ENCODE measurements around the gene INF2.

The INF2 gene

DNA sequence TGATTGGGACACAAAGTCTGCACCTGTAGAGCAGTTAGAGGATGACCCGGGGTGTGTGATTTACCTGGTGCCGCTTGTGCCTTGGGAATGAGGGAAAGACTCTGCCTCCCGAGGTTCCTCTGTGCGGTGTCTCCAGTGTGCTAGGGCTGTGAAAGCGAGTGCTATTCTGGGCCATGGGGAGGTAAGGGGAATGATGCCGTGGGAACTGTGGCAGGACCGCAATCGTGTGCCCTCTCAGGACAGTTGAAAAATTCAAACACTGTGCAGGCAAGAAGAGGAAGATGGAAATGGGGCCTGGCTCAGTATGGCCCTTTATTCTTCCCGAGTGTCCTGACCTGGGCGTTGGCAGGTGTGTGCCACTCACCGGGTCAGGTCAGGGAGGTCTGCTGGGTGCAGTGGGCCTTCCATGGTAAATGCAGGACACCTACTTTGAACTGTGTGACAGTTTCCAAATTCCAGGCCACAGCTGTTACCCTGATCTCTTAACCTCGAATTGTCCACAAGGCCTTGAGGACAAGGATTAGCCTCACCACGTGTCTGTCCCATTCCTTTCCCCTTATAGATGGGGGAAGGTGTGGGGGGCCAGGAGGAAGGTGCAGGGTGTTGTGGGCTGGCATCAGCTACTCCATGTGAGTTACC, 64.9 kb downstream of the INF2 start:
- TF ChIP-seq, protein P1, sequence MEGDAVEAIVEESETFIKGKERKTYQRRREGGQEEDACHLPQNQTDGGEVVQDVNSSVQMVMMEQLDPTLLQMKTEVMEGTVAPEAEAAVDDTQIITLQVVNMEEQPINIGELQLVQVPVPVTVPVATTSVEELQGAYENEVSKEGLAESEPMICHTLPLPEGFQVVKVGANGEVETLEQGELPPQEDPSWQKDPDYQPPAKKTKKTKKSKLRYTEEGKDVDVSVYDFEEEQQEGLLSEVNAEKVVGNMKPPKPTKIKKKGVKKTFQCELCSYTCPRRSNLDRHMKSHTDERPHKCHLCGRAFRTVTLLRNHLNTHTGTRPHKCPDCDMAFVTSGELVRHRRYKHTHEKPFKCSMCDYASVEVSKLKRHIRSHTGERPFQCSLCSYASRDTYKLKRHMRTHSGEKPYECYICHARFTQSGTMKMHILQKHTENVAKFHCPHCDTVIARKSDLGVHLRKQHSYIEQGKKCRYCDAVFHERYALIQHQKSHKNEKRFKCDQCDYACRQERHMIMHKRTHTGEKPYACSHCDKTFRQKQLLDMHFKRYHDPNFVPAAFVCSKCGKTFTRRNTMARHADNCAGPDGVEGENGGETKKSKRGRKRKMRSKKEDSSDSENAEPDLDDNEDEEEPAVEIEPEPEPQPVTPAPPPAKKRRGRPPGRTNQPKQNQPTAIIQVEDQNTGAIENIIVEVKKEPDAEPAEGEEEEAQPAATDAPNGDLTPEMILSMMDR (IDR thresholded peaks at IDR 0.05; ENCODE audit: control extremely low read depth, extremely low read depth, low read depth, missing control alignments) = no peak
- DNase-seq (ENCODE audit: extremely low spot score) = no peak
- CTCF ChIA-PET = interaction anchor here (1.4 to 14.3 kb wide), 3 partner anchors 13 to 72 kb away, joined by 4 to 136 read pairs (median 13); no protein-coding TSS in a partner anchor
- POLR2A ChIA-PET = no interaction called here

DNA sequence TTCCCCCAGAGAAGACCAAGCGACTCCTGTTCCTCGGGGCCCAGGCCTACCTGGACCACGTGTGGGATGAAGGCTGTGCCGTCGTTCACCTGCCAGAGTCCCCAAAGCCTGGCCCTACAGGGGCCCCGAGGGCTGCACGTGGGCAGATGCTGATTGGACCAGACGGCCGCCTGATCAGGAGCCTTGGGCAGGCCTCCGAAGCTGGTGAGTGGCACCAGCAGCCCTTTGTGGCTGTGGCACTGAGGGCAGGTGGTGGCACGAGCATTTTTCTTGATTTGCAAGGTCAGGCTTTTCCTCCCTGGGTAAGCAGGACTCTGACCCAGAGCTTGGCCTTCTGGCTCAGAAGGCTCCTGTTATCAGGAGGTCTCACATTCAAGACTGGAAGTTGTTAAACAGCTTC, 66.2 kb downstream of the INF2 start:
- TF ChIP-seq, protein P1 (IDR thresholded peaks at IDR 0.05; ENCODE audit: control extremely low read depth, extremely low read depth, low read depth, missing control alignments) = no peak
- no peak for DNase-seq (ENCODE audit: extremely low spot score)
- POLR2A ChIA-PET = interaction anchor here (0.6 kb wide), 1 partner anchor 9 kb away, joined by 3 read pairs; no protein-coding TSS in a partner anchor
- CTCF ChIA-PET = interaction anchor here (0.9 to 14.3 kb wide), 3 partner anchors 12 to 335 kb away, joined by 3 to 136 read pairs (median 4); no protein-coding TSS in a partner anchor

DNA sequence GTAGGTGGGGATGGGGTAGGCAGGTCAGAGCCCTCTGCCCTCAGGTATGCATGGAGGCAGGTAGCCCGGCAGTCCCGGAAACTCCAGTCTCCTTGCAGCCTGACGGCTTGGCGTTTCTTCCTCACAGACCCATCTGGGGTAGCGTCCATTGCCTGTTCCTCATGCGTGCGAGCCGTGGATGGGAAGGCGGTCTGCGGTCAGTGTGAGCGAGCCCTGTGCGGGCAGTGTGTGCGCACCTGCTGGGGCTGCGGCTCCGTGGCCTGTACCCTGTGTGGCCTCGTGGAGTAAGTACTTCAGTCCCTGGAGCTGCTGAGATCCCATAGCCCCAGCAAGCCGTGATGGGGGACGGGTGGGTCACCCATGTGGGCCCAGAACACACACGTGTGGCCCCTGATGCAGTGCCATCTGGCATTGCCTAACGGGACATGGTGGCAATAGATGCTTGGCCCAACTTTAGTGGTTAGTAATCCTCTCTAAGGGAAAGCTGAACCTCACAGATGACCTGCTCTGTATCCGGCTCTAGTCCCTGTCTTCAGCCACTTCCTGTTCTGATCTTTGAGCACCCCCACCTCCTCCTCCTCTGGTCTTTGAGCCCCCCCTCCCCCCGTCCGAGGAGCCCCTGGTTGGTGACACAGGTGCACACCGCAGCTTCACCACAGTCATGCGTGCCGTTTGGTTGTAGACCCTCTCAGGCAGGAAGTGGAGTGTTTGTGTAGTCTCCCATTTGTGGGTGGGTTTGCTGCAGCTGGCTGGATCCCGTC, 67.2 kb downstream of the INF2 start:
- POLR2A ChIA-PET = no interaction called here

DNA sequence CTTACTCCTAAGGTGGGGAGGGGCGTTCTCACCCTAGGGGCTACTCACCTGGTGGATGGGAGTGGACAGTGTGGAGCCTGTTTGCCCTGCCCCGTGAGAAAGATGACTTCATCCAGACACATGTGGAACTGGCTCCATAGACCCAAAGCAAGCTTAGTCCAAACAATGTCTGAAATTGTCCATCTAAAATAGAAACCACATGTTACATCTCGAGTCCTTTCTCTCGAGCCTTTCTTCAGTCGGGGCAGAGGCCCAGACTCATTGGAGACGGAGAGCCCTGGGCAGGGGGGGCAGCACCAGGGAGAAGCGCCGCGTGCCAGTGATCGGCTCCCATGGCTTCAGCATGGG, 67.8 kb downstream of the INF2 start:
- TF ChIP-seq, protein P1 (IDR thresholded peaks at IDR 0.05; ENCODE audit: control extremely low read depth, extremely low read depth, low read depth, missing control alignments) = no peak
- DNase-seq (ENCODE audit: extremely low spot score) = no peak
- ChIA-PET CTCF (interaction anchor here (14.3 kb wide), 1 partner anchor 10 kb away, joined by 136 read pairs; no protein-coding TSS in a partner anchor), POLR2A (no interaction called here)

More for the DNA sequence above, 67.2 kb downstream of the INF2 start:
- no peak for DNase-seq (ENCODE audit: extremely low spot score)
- CTCF ChIA-PET = interaction anchor here (14.3 kb wide), 1 partner anchor 11 kb away, joined by 136 read pairs; no protein-coding TSS in a partner anchor
- TF ChIP-seq, protein P1 (IDR thresholded peaks at IDR 0.05; ENCODE audit: control extremely low read depth, extremely low read depth, low read depth, missing control alignments) = no peak

DNA sequence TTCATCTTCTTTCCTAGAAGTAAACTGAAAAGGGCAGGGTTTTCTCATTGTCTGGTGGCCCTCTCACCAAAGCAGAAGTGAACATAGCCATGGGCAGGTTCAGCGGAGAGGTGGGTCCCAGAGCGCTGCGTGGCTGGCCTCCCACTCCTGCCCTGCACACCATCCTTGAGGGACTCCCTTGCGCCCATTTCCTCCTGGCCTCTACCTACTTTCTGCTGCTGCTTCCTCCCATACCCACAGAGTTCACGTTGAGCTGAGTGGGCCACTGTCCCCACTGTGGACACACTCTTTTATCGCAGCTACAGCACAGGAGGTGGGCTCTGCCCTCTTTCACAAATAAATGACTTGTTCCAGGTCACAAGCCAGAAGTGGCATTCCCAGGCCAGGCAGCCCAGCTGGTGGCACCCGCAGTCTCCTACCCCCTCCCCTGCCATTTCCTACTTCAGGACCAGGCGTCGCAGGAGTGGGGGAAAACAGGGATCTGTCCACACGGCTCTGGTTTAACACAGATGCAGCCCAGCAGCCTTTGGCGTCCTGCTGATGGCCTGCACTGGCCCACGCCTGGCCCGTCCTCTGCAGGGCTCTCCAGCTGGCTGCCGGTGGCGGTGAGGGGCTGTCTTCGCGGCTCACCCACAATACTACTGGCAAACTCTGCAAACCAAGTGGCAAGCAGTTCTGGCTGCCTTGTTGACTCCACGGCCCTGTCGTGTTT, 68.4 kb downstream of the INF2 start:
- ChIA-PET CTCF (interaction anchor here (14.3 kb wide), 1 partner anchor 10 kb away, joined by 136 read pairs; no protein-coding TSS in a partner anchor), POLR2A (no interaction called here)
- DNase-seq (ENCODE audit: extremely low spot score) = no peak
- TF ChIP-seq, protein P1 (IDR thresholded peaks at IDR 0.05; ENCODE audit: control extremely low read depth, extremely low read depth, low read depth, missing control alignments) = no peak
